Measurements from ENCODE around the gene PSENEN.

The PSENEN gene

GRCh38 chr19:35731779-35732405, 13.6 kb upstream of the PSENEN start:
- peak overlapping the region in 1 of 21 experiments; percentile 24 for H3K27ac ChIP-seq
- no peak overlapping the region for H3K4me3 ChIP-seq

DNA sequence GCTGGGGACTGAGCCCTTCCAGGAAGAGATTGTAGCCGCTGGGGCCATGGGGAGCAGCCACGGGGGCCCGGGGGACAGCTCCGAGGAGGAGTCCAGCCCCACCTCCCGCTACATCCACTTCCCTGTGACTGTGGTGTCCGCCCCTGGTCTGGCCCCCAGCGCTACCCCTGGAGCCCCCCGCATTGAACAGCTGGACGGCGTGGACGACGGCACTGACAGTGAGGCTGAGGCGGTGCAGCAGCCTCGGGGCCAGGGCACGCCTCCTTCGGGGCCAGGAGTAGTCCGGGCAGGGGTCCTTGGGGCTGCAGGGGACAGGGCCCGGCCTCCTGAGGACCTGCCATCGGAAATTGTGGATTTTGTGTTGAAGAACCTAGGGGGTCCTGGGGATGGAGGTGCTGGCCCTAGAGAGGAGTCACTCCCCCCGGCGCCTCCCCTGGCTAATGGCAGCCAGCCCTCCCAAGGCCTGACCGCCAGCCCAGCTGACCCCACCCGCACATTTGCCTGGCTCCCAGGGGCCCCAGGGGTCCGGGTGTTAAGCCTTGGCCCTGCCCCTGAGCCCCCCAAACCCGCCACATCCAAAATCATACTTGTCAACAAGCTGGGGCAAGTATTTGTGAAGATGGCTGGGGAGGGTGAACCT, 12.8 kb upstream of the PSENEN start:
- no peak overlapping the region for H3K27ac ChIP-seq
- no peak overlapping the region for H3K4me3 ChIP-seq

DNA sequence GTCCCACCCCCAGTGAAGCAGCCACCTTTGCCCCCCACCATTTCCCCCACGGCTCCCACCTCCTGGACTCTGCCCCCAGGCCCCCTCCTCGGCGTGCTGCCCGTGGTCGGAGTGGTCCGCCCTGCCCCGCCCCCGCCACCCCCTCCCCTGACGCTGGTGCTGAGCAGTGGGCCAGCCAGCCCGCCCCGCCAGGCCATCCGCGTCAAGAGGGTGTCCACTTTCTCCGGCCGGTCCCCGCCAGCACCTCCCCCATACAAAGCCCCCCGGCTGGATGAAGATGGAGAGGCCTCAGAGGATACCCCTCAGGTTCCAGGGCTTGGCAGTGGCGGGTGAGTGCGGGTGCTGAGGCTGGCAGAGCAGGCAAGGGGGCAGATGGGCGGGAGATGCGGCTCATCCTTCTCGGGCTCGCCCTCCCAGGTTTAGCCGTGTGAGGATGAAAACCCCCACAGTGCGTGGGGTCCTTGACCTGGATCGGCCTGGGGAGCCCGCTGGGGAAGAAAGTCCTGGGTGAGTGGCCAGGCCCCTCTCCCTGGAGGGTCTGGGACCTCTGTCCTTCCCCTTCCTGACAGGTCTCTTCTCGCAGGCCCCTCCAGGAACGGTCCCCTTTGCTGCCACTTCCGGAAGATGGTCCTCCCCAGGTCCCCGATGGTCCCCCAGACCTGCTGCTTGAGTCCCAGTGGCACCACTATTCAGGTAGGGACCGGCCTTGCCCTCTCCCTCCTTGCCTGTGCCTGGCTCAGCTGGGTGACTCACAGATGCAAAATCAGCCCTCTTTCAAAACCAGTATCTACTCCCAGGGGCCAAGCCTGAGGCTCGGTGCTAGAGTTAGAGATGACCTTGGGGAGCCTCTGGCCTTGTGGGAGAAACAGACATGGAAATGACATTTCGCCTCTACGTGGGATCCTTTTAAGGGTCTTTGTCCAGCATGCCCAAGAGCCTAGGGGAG, 12.0 kb upstream of the PSENEN start:
- Histone ChIP-seq H3K4me3 (no peak overlapping the region), H3K27ac (peak overlapping the region in 1 of 21 experiments; percentile 8)

- H3K27ac ChIP-seq, result no peak overlapping the region
- H3K4me3 ChIP-seq, result no peak overlapping the region
Measured at GRCh38 chr19:35734273-35734672, 11.2 kb upstream of the PSENEN start.

- H3K4me3 ChIP-seq, result no peak overlapping the region
- H3K27ac ChIP-seq, result no peak overlapping the region
Measured at GRCh38 chr19:35734889-35735288, 10.6 kb upstream of the PSENEN start.

DNA sequence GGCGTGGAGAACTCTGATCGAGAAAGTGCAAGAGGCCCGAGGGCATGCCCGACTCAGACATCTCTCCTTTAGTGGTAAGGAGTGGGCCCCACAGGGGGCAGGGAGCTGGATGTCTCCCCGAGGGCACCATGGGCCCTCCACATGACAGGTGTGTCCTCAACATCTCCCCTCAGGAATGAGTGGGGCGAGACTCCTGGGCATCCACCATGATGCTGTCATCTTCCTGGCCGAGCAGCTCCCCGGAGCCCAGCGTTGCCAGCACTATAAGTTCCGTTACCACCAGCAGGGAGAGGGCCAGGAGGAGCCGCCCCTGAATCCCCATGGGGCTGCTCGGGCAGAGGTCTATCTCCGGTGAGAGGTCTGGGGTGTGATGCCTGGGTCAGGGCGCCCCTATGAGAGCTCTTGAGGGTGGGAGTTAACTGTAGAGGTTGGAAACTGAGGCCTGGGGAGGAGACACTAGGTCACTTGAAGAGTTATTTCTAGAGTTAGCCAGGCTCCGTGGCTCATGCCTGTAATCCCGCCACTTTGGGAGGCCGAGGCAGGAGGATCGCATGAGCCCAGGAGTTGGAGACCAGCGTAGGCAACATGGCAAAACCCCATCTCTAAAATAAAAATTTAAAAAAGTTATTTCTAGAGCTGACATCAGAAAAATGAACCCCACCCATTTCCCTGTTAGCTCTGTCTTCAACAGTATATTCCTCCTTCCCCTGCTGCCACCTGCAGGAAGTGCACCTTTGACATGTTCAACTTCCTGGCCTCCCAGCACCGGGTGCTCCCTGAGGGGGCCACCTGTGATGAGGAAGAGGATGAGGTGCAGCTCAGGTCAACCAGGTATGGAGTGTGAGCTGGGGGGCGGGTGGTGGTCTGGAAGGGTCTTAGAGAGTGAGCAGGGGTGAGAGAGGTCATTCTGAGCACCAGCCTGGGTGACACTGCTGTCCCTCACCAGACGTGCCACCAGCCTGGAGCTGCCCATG, 8.3 kb upstream of the PSENEN start:
- no peak overlapping the region for H3K4me3 ChIP-seq
- no peak overlapping the region for H3K27ac ChIP-seq

DNA sequence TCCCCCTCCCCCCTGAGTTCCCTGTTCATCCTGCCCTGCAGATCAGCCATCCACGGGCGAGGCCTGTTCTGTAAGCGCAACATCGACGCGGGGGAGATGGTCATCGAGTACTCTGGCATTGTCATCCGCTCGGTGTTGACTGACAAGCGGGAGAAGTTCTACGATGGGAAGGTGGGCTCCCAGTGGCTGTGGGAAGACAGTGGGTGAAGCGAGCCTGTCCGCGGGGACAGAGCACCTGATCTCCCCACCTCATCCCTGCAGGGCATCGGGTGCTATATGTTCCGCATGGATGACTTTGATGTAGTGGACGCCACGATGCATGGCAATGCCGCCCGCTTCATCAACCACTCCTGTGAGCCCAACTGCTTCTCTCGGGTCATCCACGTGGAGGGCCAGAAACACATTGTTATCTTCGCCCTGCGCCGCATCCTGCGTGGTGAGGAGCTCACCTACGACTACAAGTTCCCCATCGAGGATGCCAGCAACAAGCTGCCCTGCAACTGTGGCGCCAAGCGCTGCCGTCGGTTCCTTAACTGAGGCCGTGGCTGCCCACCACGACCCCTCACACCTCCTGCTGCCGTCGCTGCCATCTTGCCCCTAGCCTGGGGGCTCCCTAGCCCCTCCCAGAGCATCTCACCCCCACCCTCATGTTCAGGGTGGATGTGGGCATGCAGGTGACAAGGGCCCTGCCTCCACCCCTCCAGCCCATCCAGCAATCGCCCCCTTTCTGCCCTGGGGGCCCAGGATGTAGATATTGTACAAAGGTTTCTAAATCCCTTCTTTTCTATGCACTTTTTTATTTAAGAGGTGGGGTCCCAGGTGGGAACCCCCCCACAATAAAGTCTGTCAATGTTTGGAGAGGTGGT, 7.2 kb upstream of the PSENEN start:
- peak overlapping the region in 1 of 21 experiments; percentile 83 for H3K27ac ChIP-seq
- no peak overlapping the region for H3K4me3 ChIP-seq

DNA sequence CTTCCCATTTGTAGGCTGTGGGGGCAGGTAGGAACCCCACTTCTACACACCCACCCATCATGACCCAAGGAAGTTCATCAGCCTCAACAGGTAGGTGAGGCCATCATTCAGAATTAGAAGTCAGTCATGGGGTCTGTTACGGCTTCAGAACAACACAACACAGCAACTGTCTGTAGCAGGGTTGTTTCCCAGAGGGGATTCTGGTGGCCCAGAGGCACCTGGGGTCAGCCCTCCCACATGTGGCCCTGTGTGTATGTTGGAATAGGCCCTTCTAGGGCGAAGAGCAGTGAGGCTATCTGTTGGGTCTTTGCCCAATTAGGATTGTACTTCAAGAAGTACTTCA, 6.6 kb upstream of the PSENEN start:
- Histone ChIP-seq H3K27ac (peak overlapping the region in 1 of 21 experiments; percentile 83), H3K4me3 (no peak overlapping the region)

- peak overlapping the region in 16 of 21 experiments; percentile 11 to 95 (median 71) for H3K27ac ChIP-seq
Measured at GRCh38 chr19:35739275-35740107, 6.0 kb upstream of the PSENEN start.

DNA sequence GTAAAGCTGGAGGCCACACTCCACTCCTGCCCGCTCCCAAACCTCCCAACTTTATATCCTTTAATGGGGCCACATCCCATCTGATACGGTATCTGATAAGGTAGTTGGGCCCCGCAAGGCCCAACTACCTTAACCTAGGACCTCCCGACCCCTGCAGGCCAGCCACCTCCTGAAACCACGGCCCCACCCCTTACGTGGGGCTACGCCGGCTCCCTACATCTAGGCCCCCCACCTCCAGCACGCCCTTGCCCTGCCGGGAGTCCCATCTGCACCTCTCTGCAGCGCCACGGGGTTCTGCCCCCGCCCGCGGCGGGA, 5.4 kb upstream of the PSENEN start:
- H3K27ac ChIP-seq, result peak overlapping the region in 17 of 21 experiments; percentile 11 to 95 (median 72)
- H3K4me3 ChIP-seq, result peak overlapping the region; percentile 42 to 57 (median 52)

More at GRCh38 chr19:35739275-35740107, 6.0 kb upstream of the PSENEN start:
- H3K4me3 ChIP-seq, result peak overlapping the region; percentile 42 to 57 (median 52)

DNA sequence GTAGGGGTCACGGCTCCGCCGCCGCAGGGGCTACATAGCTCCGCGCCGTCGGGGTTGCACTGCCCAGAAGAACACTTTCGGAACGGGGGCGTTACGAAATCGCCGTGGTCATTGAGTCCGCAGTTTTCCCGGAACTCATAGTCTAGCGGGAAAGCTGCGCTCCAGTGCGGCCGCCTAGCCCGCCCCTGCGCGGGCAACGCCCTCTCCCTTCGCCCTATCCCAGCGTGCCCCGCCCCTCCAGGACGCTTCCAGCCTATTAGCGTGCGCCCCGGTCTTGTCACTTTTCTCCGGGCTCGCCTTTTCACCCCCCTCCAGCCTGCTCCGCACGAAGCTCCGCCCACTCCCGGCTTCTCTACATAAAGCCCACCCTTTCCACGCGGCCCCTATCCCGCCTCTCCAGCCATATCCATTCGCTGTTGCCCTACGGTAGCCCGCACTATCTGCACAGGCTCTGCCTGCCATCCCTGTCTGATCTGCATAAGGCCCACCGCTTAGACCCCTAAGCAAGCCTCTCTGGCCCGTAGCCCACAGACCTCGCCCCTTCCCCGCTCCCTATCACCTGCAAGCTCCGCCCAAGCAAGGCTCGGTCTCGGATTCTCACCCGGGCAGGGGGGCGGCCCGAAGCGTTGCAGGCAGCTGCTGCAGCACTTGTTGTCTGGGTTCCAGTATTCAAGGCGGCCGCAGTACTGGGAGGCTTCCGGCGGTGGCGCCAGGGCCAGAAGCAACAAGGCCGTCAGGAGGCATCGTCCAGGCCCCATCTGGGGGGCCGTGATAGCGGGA, 4.8 kb upstream of the PSENEN start:
- Histone ChIP-seq H3K27ac (peak overlapping the region in 20 of 21 experiments; percentile 39 to 99 (median 82)), H3K4me3 (peak overlapping the region; percentile 42 to 57 (median 52))

GRCh38 chr19:35741203-35741515, 4.3 kb upstream of the PSENEN start:
- Histone ChIP-seq H3K27ac (peak overlapping the region in 20 of 21 experiments; percentile 39 to 99 (median 79)), H3K4me3 (peak overlapping the region; percentile 42 to 57 (median 52))

- Histone ChIP-seq H3K27ac (peak within 1 kb of the TSS in 20 of 21 experiments; percentile 50 to 99 (median 82)), H3K4me3 (peak within 1 kb of the TSS; percentile 42 to 57 (median 52))
Measured at GRCh38 chr19:35742121-35742724, 3.2 kb upstream of the PSENEN start, which contains the start of gene IGFLR1. Gene IGFLR1, minus strand, starts transcription at chr19:35742452. Its CDS starts 1,272 bp downstream, at chr19:35741180.

- Histone ChIP-seq H3K27ac (peak overlapping the region in 14 of 21 experiments; percentile 98 to 100 (median 100)), H3K4me3 (peak overlapping the region in 6 of 7 experiments; percentile 62 to 97 (median 89))
Measured at GRCh38 chr19:35743640-35744429, 1.6 kb upstream of the PSENEN start.

All from skin epidermis (tissue), 12 donors.